Measurements from ENCODE around the gene HBEGF. TPM values are rescaled to one million over a fixed set of nuclear protein-coding genes. Genes with fewer than 3 reads are reported as not detected.
A peak's percentile ranks its signal among the peaks of the same experiment; 100 is the strongest.

The HBEGF gene
- polyA plus RNA-seq, 3 donors, result 25.2 to 548 (median 31.6) TPM

GRCh38 chr5:140358738-140359310 is 12.4 kb upstream of the HBEGF start:
- no peaks in the 10 kb centered on the region for H4K20me1 ChIP-seq (ENCODE audit: insufficient read depth, low read length)
- peaks cover 2 to 9% (median 8%) of the 10 kb centered on the region in 3 donors for H3K27me3 Mint-ChIP-seq (ENCODE audit: low read depth in 3 of 3)
- no peaks in the 10 kb centered on the region for H3K36me3 ChIP-seq (replicated peaks in 1 of 2; ENCODE audit: control insufficient read depth in 1 of 2, insufficient read depth in 2 of 2, low read length in 2 of 2)
- H3K4me2 ChIP-seq (replicated peaks; ENCODE audit: extremely low read depth, low read length, poor library complexity, severe bottlenecking), result no peak overlapping the region
- peaks cover 35 to 42% of the 10 kb centered on the region in 2 donors for H3K4me1 ChIP-seq (ENCODE audit: control insufficient read depth in 1 of 2, insufficient read depth in 2 of 2, low read length in 2 of 2)
- H3K27ac Mint-ChIP-seq, result no peak overlapping the region
- intact Hi-C loops (cut with micrococcal nuclease), result loop anchor here in 1 of 2 donors (10.0 kb wide), 1 partner anchor 194 kb away; no protein-coding TSS in a partner anchor
- no peak overlapping the region for H3K27ac ChIP-seq (ENCODE audit: low read depth in 1 of 2, low read length in 2 of 2)
- no peak overlapping the region for H3K4me3 Mint-ChIP-seq
- WGBS (ENCODE audit: insufficient coverage), result 92% methylated on average over 3 of the region's 4 CpGs
- H3K9me3 ChIP-seq (replicated peaks in 1 of 2; ENCODE audit: control insufficient read depth in 1 of 2, insufficient read depth in 1 of 2, low read length in 2 of 2), result no peaks in the 10 kb centered on the region
- H3K4me3 ChIP-seq (replicated peaks in 1 of 3; ENCODE audit: low read depth in 2 of 3, low read length in 3 of 3), result no peak overlapping the region
- H3K79me2 ChIP-seq (ENCODE audit: insufficient read depth, low read length), result no peaks in the 10 kb centered on the region
- H3K9ac ChIP-seq (ENCODE audit: insufficient read depth, low read length, poor library complexity, severe bottlenecking), result no peak overlapping the region
- H3K4me1 Mint-ChIP-seq, result peaks cover 36% of the 10 kb centered on the region
- no peak for TF ChIP-seq CTCF (IDR thresholded peaks at IDR 0.05)
- no peaks in the 10 kb centered on the region for H3K36me3 Mint-ChIP-seq
- H3K9me3 Mint-ChIP-seq, result peaks cover 0 to 1% (median 0%) of the 10 kb centered on the region in 7 donors
- H2AFZ ChIP-seq (ENCODE audit: insufficient read depth, low read depth, low read length, poor library complexity, severe bottlenecking), result no peak overlapping the region
- DNase-seq, result no peak
- no peaks in the 10 kb centered on the region for H3K27me3 ChIP-seq (ENCODE audit: control insufficient read depth in 2 of 2, insufficient read depth in 2 of 2, low read length in 2 of 2)

GRCh38 chr5:140357726-140358093 is 11.3 kb upstream of the HBEGF start:
- DNase-seq, result peak; percentile 73 to 83 (median 80)
- 2% methylated on average over 12 of the region's 18 CpGs for WGBS (ENCODE audit: insufficient coverage)
- intact Hi-C loops (cut with micrococcal nuclease), result loop anchor here (1.0 to 10.0 kb wide), 2 partner anchors 113 to 193 kb away; no protein-coding TSS in a partner anchor
- Mint-ChIP-seq H3K27me3 (ENCODE audit: low read depth in 3 of 3) (peaks cover 2 to 6% (median 6%) of the 10 kb centered on the region in 3 donors), H3K4me3 (peak overlapping the region; percentile 62 to 82), H3K27ac (peak overlapping the region; percentile 36 to 91 (median 76)), H3K4me1 (peaks cover 31% of the 10 kb centered on the region), H3K36me3 (no peaks in the 10 kb centered on the region), H3K9me3 (peaks cover 0 to 1% (median 0%) of the 10 kb centered on the region in 7 donors)
- H3K9me3 ChIP-seq (replicated peaks in 1 of 2; ENCODE audit: control insufficient read depth in 1 of 2, insufficient read depth in 1 of 2, low read length in 2 of 2), result no peaks in the 10 kb centered on the region
- no peaks in the 10 kb centered on the region for H3K27me3 ChIP-seq (ENCODE audit: control insufficient read depth in 2 of 2, insufficient read depth in 2 of 2, low read length in 2 of 2)
- H2AFZ ChIP-seq (ENCODE audit: insufficient read depth, low read depth, low read length, poor library complexity, severe bottlenecking), result peak overlapping the region; percentile 52
- no peaks in the 10 kb centered on the region for H3K79me2 ChIP-seq (ENCODE audit: insufficient read depth, low read length)
- TF ChIP-seq CTCF (IDR thresholded peaks at IDR 0.05), result peak; percentile 89
- H3K4me2 ChIP-seq (replicated peaks; ENCODE audit: extremely low read depth, low read length, poor library complexity, severe bottlenecking), result peak overlapping the region; percentile 46
- H3K27ac ChIP-seq (ENCODE audit: low read depth in 1 of 2, low read length in 2 of 2), result no peak overlapping the region
- no peak overlapping the region for H3K9ac ChIP-seq (ENCODE audit: insufficient read depth, low read length, poor library complexity, severe bottlenecking)
- peaks cover 31 to 36% of the 10 kb centered on the region in 2 donors for H3K4me1 ChIP-seq (ENCODE audit: control insufficient read depth in 1 of 2, insufficient read depth in 2 of 2, low read length in 2 of 2)
- H4K20me1 ChIP-seq (ENCODE audit: insufficient read depth, low read length), result no peaks in the 10 kb centered on the region
- H3K4me3 ChIP-seq (replicated peaks in 1 of 3; ENCODE audit: low read depth in 2 of 3, low read length in 3 of 3), result peak overlapping the region in 1 of 3 experiments; percentile 34
- no peaks in the 10 kb centered on the region for H3K36me3 ChIP-seq (replicated peaks in 1 of 2; ENCODE audit: control insufficient read depth in 1 of 2, insufficient read depth in 2 of 2, low read length in 2 of 2)
